GM19397 (cell line): ENCODE measurements around the gene C1QTNF3.
"Not testable (repeated sequence)": the region's sequence is repeated elsewhere in the genome, so short reads cannot be mapped to it uniquely, and the experiment has no call there.

Experiments
- ATAC-seq: cut with Tn5 transposase; IDR thresholded peaks from one replicate; pipeline ENCODE4 v1.9.1; 2021; ENCODE audit warnings: mild to moderate bottlenecking, moderate library complexity; ENCODE audit not compliant: unreplicated experiment

The C1QTNF3 gene

GRCh38 chr5:34053133-34053532, 10.1 kb upstream of the C1QTNF3 start:
- no peak for ATAC-seq

GRCh38 chr5:34051374-34051980, 8.5 kb upstream of the C1QTNF3 start:
- ATAC-seq: no peak

- ATAC-seq: no peak
Observed at GRCh38 chr5:34047774-34048572, 5.0 kb upstream of the C1QTNF3 start.

- no peak for ATAC-seq
Observed at GRCh38 chr5:34047143-34047542, 4.1 kb upstream of the C1QTNF3 start.

- ATAC-seq: no peak
Observed at GRCh38 chr5:34045996-34046395, 3.0 kb upstream of the C1QTNF3 start.

GRCh38 chr5:34045023-34045422, 2.0 kb upstream of the C1QTNF3 start:
- no peak for ATAC-seq

- no peak for ATAC-seq
Observed at GRCh38 chr5:34042321-34042720, 692 bp downstream of the C1QTNF3 start.

GRCh38 chr5:34041247-34041972, 1.6 kb downstream of the C1QTNF3 start:
- peak; percentile 62 for ATAC-seq

GRCh38 chr5:34040472-34040871, 2.5 kb downstream of the C1QTNF3 start:
- ATAC-seq: no peak

- ATAC-seq: no peak
Observed at GRCh38 chr5:34039398-34040157, 3.4 kb downstream of the C1QTNF3 start.

GRCh38 chr5:34038838-34039237, 4.2 kb downstream of the C1QTNF3 start:
- ATAC-seq: no peak

GRCh38 chr5:34038390-34038789, 4.6 kb downstream of the C1QTNF3 start:
- ATAC-seq: no peak

- no peak for ATAC-seq
Observed at GRCh38 chr5:34037726-34038125, 5.3 kb downstream of the C1QTNF3 start.

- no peak for ATAC-seq
Observed at GRCh38 chr5:34035756-34036155, 7.3 kb downstream of the C1QTNF3 start.

GRCh38 chr5:34034534-34035327, 8.3 kb downstream of the C1QTNF3 start:
- peak; percentile 73 for ATAC-seq

- ATAC-seq: no peak
Observed at GRCh38 chr5:34031966-34032365, 11.0 kb downstream of the C1QTNF3 start.

GRCh38 chr5:34031117-34031516, 11.9 kb downstream of the C1QTNF3 start:
- no peak for ATAC-seq

- not testable (repeated sequence) for ATAC-seq
Observed at GRCh38 chr5:34030585-34030984, 12.4 kb downstream of the C1QTNF3 start.

GRCh38 chr5:34030048-34030447, 13.0 kb downstream of the C1QTNF3 start:
- ATAC-seq: no peak

- ATAC-seq: no peak
Observed at GRCh38 chr5:34028349-34028748, 14.7 kb downstream of the C1QTNF3 start.
